ENCODE results near the gene KIFBP. TPM values are rescaled to one million over a fixed set of nuclear protein-coding genes. Genes with fewer than 3 reads are reported as not detected.

KIFBP gene
- total RNA-seq, 1 experiment from 2014 or later = 44.7 TPM

GRCh38 chr10:68992636-68993440, 4.2 kb downstream of the KIFBP start:
- peak overlapping the region; percentile 45 to 79 (median 50); a peak in 5 of 7 replicates for H3K27ac Mint-ChIP-seq
- no peak overlapping the region; a peak in 1 of 5 replicates for H3K4me3 Mint-ChIP-seq
- H2AK5ac ChIP-seq (ENCODE audit: insufficient read length, low read length) = no peak overlapping the region
- H3K4me1 Mint-ChIP-seq = peaks cover 19 to 23% of the 10 kb centered on the region in 2 experiments
- H3K27ac ChIP-seq (ENCODE audit: insufficient read length, low read depth, low read length) = no peak overlapping the region
- no peak overlapping the region for H4K5ac ChIP-seq (ENCODE audit: insufficient read length, low read depth, low read length)
- H3K14ac ChIP-seq (ENCODE audit: insufficient read depth, low read length) = no peak overlapping the region
- H2BK15ac ChIP-seq (ENCODE audit: low read depth, low read length) = no peak overlapping the region
- H3K27me3 Mint-ChIP-seq (ENCODE audit: low read depth) = no peaks in the 10 kb centered on the region
- H3K23me2 ChIP-seq (ENCODE audit: insufficient read length, low read depth, low read length, poor library complexity, severe bottlenecking) = no peaks in the 10 kb centered on the region
- no peak overlapping the region for H2BK12ac ChIP-seq (ENCODE audit: insufficient read length, low read depth, low read length)
- H3K23ac ChIP-seq (ENCODE audit: insufficient read length, low read depth, low read length) = no peak overlapping the region
- H4K8ac ChIP-seq (replicated peaks; ENCODE audit: insufficient read length, low read depth, low read length) = no peak overlapping the region
- no peak overlapping the region for H3K56ac ChIP-seq (ENCODE audit: insufficient read length, low read depth, low read length)
- H3K27me3 ChIP-seq (ENCODE audit: insufficient read depth, low read length) = no peaks in the 10 kb centered on the region
- no CpG with 5 or more reads among the region's 2 CpGs for WGBS (ENCODE audit: extremely low coverage, insufficient read length, low lambda C conversion rate)
- H3K4ac ChIP-seq (ENCODE audit: low read depth, low read length) = no peak overlapping the region
- H3K9me3 ChIP-seq (ENCODE audit: control insufficient read depth, low read depth, low read length) = no peaks in the 10 kb centered on the region
- no peak overlapping the region for H3K9ac ChIP-seq (ENCODE audit: extremely low read depth, insufficient read length, low read length)
- no peak overlapping the region for H3K18ac ChIP-seq (ENCODE audit: insufficient read length, low read depth, low read length)
- H3K36me3 Mint-ChIP-seq (ENCODE audit: insufficient read depth in 1 of 3, low read depth in 3 of 3) = peaks cover 0 to 24% (median 8%) of the 10 kb centered on the region in 3 experiments; a peak in 5 of 7 replicates
- H3K4me1 ChIP-seq (ENCODE audit: insufficient read depth, low read length) = no peaks in the 10 kb centered on the region; the same call in 1 of the 2 replicates
- no peaks in the 10 kb centered on the region for H3K9me3 Mint-ChIP-seq
- H4K20me1 ChIP-seq (ENCODE audit: control insufficient read depth, insufficient read depth, insufficient read length) = no peaks in the 10 kb centered on the region
- H4K91ac ChIP-seq (ENCODE audit: insufficient read length, low read depth, low read length) = no peak overlapping the region
- no peak overlapping the region for H2AFZ ChIP-seq (ENCODE audit: low read length)
- DNase-seq = no peak
- H3K4me2 ChIP-seq (ENCODE audit: insufficient read depth, insufficient read length, low read length) = no peak overlapping the region
- no peak overlapping the region for H2BK20ac ChIP-seq (ENCODE audit: low read depth, low read length, poor library complexity, severe bottlenecking)
- no peak overlapping the region for H2BK5ac ChIP-seq (ENCODE audit: insufficient read length, low read length)
- H3K79me1 ChIP-seq (ENCODE audit: insufficient read depth, low read depth, low read length, poor library complexity, severe bottlenecking) = no peaks in the 10 kb centered on the region
- no peak overlapping the region for H2BK120ac ChIP-seq (ENCODE audit: low read depth, low read length, poor library complexity, severe bottlenecking)
- no peak for TF ChIP-seq CTCF (conservative IDR thresholded peaks at IDR 0.05)
- peaks cover 22% of the 10 kb centered on the region; the same call in 1 of the 2 replicates for H3K79me2 ChIP-seq (ENCODE audit: insufficient read depth, low read length)
- H3T11ph ChIP-seq (ENCODE audit: low read length) = no peak overlapping the region
